ENCODE results near the gene IER5L. TPM values are rescaled to one million over a fixed set of nuclear protein-coding genes. Genes with fewer than 3 reads are reported as not detected.
A peak's percentile ranks its signal among the peaks of the same experiment; 100 is the strongest.

IER5L gene
- total and polyA plus RNA-seq, 2 of the 8 experiments (the other 6 are each of a cell fraction or from before 2014, with no cell fraction given): 0.65 to 1.0 TPM

- TF ChIP-seq E2F6 (IDR thresholded peaks at IDR 0.05) (peak; percentile 3; the same call in 1 of the 2 replicates), TAF7 (optimal IDR thresholded peaks at IDR 0.05; ENCODE audit: borderline replicate concordance, low read depth, low read length) (no peak), HDAC2 (IDR thresholded peaks at IDR 0.05; ENCODE audit: borderline replicate concordance in 1 of 2, low read depth in 2 of 2, low read length in 2 of 2) (peak in 1 of 2 experiments; percentile 36; a peak in 1 of 4 replicates), CREB1 (IDR thresholded peaks at IDR 0.05) (no peak), MAFK (IDR thresholded peaks at IDR 0.05; ENCODE audit: low read depth, low read length) (no peak), MAX (IDR thresholded peaks at IDR 0.05) (no peak), KDM1A (IDR thresholded peaks at IDR 0.05; ENCODE audit: borderline replicate concordance, low read length) (0 out of 2 replicates have a peak, but pooled peaks have one; percentile 9), SP4 (IDR thresholded peaks at IDR 0.05; ENCODE audit: low read length) (no peak), BCL11A (IDR thresholded peaks at IDR 0.05; ENCODE audit: low read depth in 2 of 2, low read length in 2 of 2) (no peak), SP1 (IDR thresholded peaks at IDR 0.05; ENCODE audit: low read depth, low read length) (peak; percentile 79), PHF8 (conservative IDR thresholded peaks at IDR 0.05; ENCODE audit: low read depth, low read length) (no peak), YY1 (IDR thresholded peaks at IDR 0.05; ENCODE audit: low read depth, low read length) (no peak), CHD2 (IDR thresholded peaks at IDR 0.05; ENCODE audit: low read length) (no peak), TEAD4 (IDR thresholded peaks at IDR 0.05; ENCODE audit: low read depth, low read length) (no peak), CTBP2 (IDR thresholded peaks at IDR 0.05; ENCODE audit: borderline replicate concordance, insufficient read depth, insufficient read length, low read length) (no peak), SP2 (IDR thresholded peaks at IDR 0.05; ENCODE audit: low read length) (no peak), POU5F1 (IDR thresholded peaks at IDR 0.05; ENCODE audit: low read depth, low read length) (peak; percentile 88; the same call in 1 of the 2 replicates)
These were observed 714 bp upstream of the IER5L start (continued) for GRCh38 chr9:129178568-129179382.
